K562 (cell line): ENCODE data around the gene TBX19. TPM values are rescaled to one million over a fixed set of nuclear protein-coding genes. Genes with fewer than 3 reads are reported as not detected.

Experiments
- ATAC-seq: fragments of 200-7000 bp; cut with Tn5 transposase; 3 replicates; pipeline ENCODE4 v1.9.1; 2020; ENCODE audit warnings: moderate library complexity
- BruUV-seq: library from RNA; stranded (reverse); fragments of 400-500 nt; replicated peaks from 2 replicates; lab custom pipeline; 2021; lab: Mats Ljungman, UMichigan
- CTCF ChIA-PET: fragments of 300-600 bp; formaldehyde crosslinking; extraction: SDS; loops from one replicate; lab custom pipeline; 2021; ENCODE audit warnings: low intra/inter-chr PET ratio; lab: Yijun Ruan, JAX
- POLR2A ChIA-PET: fragments of 300-600, 350-650 bp; sonication (Branson Sonifier 250); formaldehyde crosslinking; extraction: SDS; loops from one replicate; lab custom pipeline; 2021; ENCODE audit warnings: antibody characterized with exemption, inconsistent platforms; lab: Yijun Ruan, JAX
- DNase-seq, 4 experiments: peaks; one replicate each; pipeline versions ENCODE4 v3.0.0 to v3.0.0-alpha.2; 2011 to 2018; ENCODE audit warnings: low spot score in 3 of 4, mixed read lengths in 3 of 4; ENCODE audit errors: extremely low read depth in 1 of 4
- FAIRE-seq: peaks from 2 replicates; lab custom pipeline; 2011; peaks lifted over from hg19 to GRCh38; lab: Jason Lieb, UNC
- H2AFZ ChIP-seq: 2 replicates; pipeline ENCODE4 v1.6.0; 2011; ENCODE audit warnings: low read depth, low read length, control low read depth, inconsistent platforms
- H3K27ac ChIP-seq: fragments of 200-600 bp; 3 replicates; pipeline ENCODE4 v1.8.0; 2011; ENCODE audit warnings: low read depth, mild to moderate bottlenecking, control low read depth, inconsistent platforms, low read length, moderate library complexity, mixed read lengths; ENCODE audit errors: extremely low read depth
- H3K27me3 ChIP-seq, 2 experiments: fragments of 300-600 bp in 1 of 2; 2 replicates in 1 of 2; 3 replicates in 1 of 2; pipeline versions ENCODE4 v1.6.0 to v1.8.0; 2011; ENCODE audit warnings: inconsistent platforms in 2 of 2, low read length in 2 of 2, mild to moderate bottlenecking in 1 of 2, mixed read lengths in 1 of 2, moderate library complexity in 1 of 2; ENCODE audit not compliant: control insufficient read depth in 2 of 2, insufficient read depth in 2 of 2
- H3K36me3 ChIP-seq: fragments of 300-600 bp; 3 replicates; pipeline ENCODE4 v1.8.0; 2011; ENCODE audit warnings: mild to moderate bottlenecking, low read length, inconsistent platforms; ENCODE audit not compliant: control insufficient read depth, insufficient read depth
- H3K4me1 ChIP-seq, 2 experiments: fragments of 200-600 bp in 1 of 2; replicated peaks in 1 of 2; 2 replicates in 1 of 2; 3 replicates in 1 of 2; pipeline versions ENCODE4 v1.5.1 to v1.8.0; 2011; ENCODE audit warnings: inconsistent platforms in 2 of 2, low read length in 2 of 2, mild to moderate bottlenecking in 1 of 2, mixed read lengths in 1 of 2, moderate library complexity in 1 of 2; ENCODE audit not compliant: control insufficient read depth in 2 of 2, insufficient read depth in 2 of 2
- H3K4me2 ChIP-seq: 2 replicates; pipeline ENCODE4 v1.6.1; 2011; ENCODE audit warnings: low read length, control low read depth, inconsistent platforms, mixed read lengths; ENCODE audit not compliant: insufficient read depth
- H3K4me3 ChIP-seq: fragments of 200-600 bp; sonication (generic), shearing (Covaris generic); 2 replicates; pipeline ENCODE4 v1.5.1; 2016; ENCODE audit warnings: control low read depth, inconsistent platforms
- H3K79me2 ChIP-seq: fragments of 200-600 bp; 3 replicates; pipeline ENCODE4 v1.8.0; 2011; ENCODE audit warnings: low read length, inconsistent platforms; ENCODE audit not compliant: control insufficient read depth, insufficient read depth
- H3K9ac ChIP-seq, 2 experiments: 2 replicates each; pipeline versions ENCODE4 v1.6.0 to v1.6.1; 2011; ENCODE audit warnings: low read depth in 2 of 2, low read length in 2 of 2, control low read depth in 1 of 2, inconsistent platforms in 1 of 2, mild to moderate bottlenecking in 1 of 2, mixed read lengths in 1 of 2; ENCODE audit not compliant: insufficient read depth in 1 of 2
- H3K9me1 ChIP-seq: one replicate; pipeline ENCODE4 v1.6.0; 2011; ENCODE audit warnings: inconsistent platforms, mild to moderate bottlenecking, low read length, moderate library complexity; ENCODE audit not compliant: control insufficient read depth, insufficient read depth
- H3K9me3 ChIP-seq: replicated peaks from 2 replicates; pipeline ENCODE4 v1.5.1; 2011; ENCODE audit warnings: low read depth, low read length, inconsistent platforms; ENCODE audit not compliant: control insufficient read depth, insufficient read depth
- H4K20me1 ChIP-seq: replicated peaks from 2 replicates; pipeline ENCODE4 v1.6.1; 2011; ENCODE audit warnings: low read length, inconsistent platforms, mixed read lengths; ENCODE audit not compliant: control insufficient read depth, insufficient read depth
- ARID4B ChIP-seq: sonication (generic); formaldehyde crosslinking; IDR thresholded peaks from 2 replicates; pipeline ENCODE4 v1.8.0; 2022; ENCODE audit warnings: mild to moderate bottlenecking, missing genetic modification reagents
- EP400 ChIP-seq: fragments of 450-650 bp; IDR thresholded peaks from 2 replicates; pipeline ENCODE4 v1.6.1; 2017; ENCODE audit warnings: antibody characterized with exemption, mild to moderate bottlenecking, moderate library complexity
- GTF2B ChIP-seq: IDR thresholded peaks from 2 replicates; pipeline ENCODE4 v1.6.1; 2011; ENCODE audit not compliant: insufficient read length; ENCODE audit errors: extremely low read depth
- NFXL1 ChIP-seq: fragments of 450-650 bp; formaldehyde crosslinking; IDR thresholded peaks from 2 replicates; pipeline ENCODE4 v1.4.0; 2021; ENCODE audit warnings: mild to moderate bottlenecking
- RAD21 ChIP-seq, 2 experiments: fragments of 250-450 bp in 1 of 2; fragments of 450-650 bp in 1 of 2; sonication (Bioruptor Pico) in 1 of 2; formaldehyde crosslinking in 1 of 2; IDR thresholded peaks in 1 of 2; conservative IDR thresholded peaks in 1 of 2; 2 replicates each; pipeline versions ENCODE4 v1.4.0 to v1.8.0; 2020 to 2022; ENCODE audit warnings: mild to moderate bottlenecking in 2 of 2, moderate library complexity in 1 of 2
- SLC30A9 ChIP-seq: fragments of 250-450 bp; sonication (Bioruptor Pico); IDR thresholded peaks from 2 replicates; pipeline ENCODE4 v1.8.0; 2022; ENCODE audit warnings: mild to moderate bottlenecking, moderate library complexity
- STAT5A ChIP-seq: IDR thresholded peaks from 2 replicates; pipeline ENCODE4 v1.6.1; 2012; ENCODE audit warnings: low read length, inconsistent platforms, borderline replicate concordance
- ZNF134 ChIP-seq: fragments of 250-450 bp; sonication (Bioruptor Pico); conservative IDR thresholded peaks from 2 replicates; pipeline ENCODE4 v1.4.0; 2020
- ZNF609 ChIP-seq: sonication (generic); formaldehyde crosslinking; IDR thresholded peaks from 2 replicates; pipeline ENCODE4 v1.8.1; 2023; ENCODE audit warnings: missing genetic modification reagents, mild to moderate bottlenecking, borderline replicate concordance
- WGBS: fragments of 100-300 bp; shearing (Covaris generic); methylation state at CpG from one replicate; pipeline ENCODE4 v1.1.6; 2016; ENCODE audit warnings: low coverage, mixed read lengths; ENCODE audit not compliant: insufficient coverage; ENCODE audit errors: missing lambda C conversion rate; 5-methylcytosine and 5-hydroxymethylcytosine counted together
- in situ Hi-C: fragments of 300-500 bp; cut with MboI; formaldehyde crosslinking; loops from 4 replicates; pipeline ENCODE4 v1.15.0; 2018; ENCODE audit warnings: inconsistent platforms, mixed read lengths
- intact Hi-C: fragments of 100-400 bp; cut with micrococcal nuclease; formaldehyde crosslinking; loops from 2 replicates; pipeline ENCODE4 v1.14.2; 2022
- polyA plus RNA-seq, 8 experiments: library from polyadenylated mRNA; depleted of rRNA in 4 of 8; stranded (reverse) in 5 of 8; unstranded in 3 of 8; fragments of >200 nt; fragmentation: Nextera tagmentation in 2 of 8; fragmentation: Illumina TruSeq in 1 of 8; extraction: Ambion mirVana in 2 of 8; extraction: Trizol in 1 of 8; gene quantifications; 2 replicates each; pipeline versions ENCODE4 v1.2.1 to v1.2.3, GENCODE V29; 2011 to 2014; ENCODE audit warnings: inconsistent platforms in 1 of 8, missing spikeins in 1 of 8
- total RNA-seq, 7 experiments: library from RNA; depleted of rRNA in 6 of 7; stranded (reverse); fragments of >200 nt in 6 of 7; fragmentation: Illumina TruSeq in 2 of 7; extraction: Trizol in 2 of 7; gene quantifications; 2 replicates each; pipeline versions ENCODE4 v1.2.1 to v1.2.3, GENCODE V29; 2011 to 2021; ENCODE audit warnings: low replicate concordance in 1 of 7

TBX19 gene
- total and polyA plus RNA-seq, 9 of the 15 experiments (the other 6 are each of a cell fraction or from before 2014, with no cell fraction given), result 0.32 to 3.1 (median 0.95) TPM

GRCh38 chr1:168320800-168321450 is 40.2 kb downstream of the TBX19 start (continued):
- no peak for TF ChIP-seq ARID4B (CRISPR knock-in tag)
- peak; percentile 22; the same call in 1 of the 2 replicates for TF ChIP-seq STAT5A
- no peak for TF ChIP-seq GTF2B

- ATAC-seq, result peak; percentile 90
- TF ChIP-seq ZNF134 (CRISPR knock-in tag) (no peak), ZNF609 (CRISPR knock-in tag) (no peak), EP400 (0 out of 2 replicates have a peak, but pooled peaks have one; percentile 26), NFXL1 (CRISPR knock-in tag) (no peak), SLC30A9 (CRISPR knock-in tag) (no peak), RAD21 (CRISPR knock-in tag; conservative IDR thresholded peaks at IDR 0.05 in 1 of 2, IDR thresholded peaks at IDR 0.05 in 1 of 2) (peak; percentile 60 to 86)
Measured at GRCh38 chr1:168321945-168322344, 41.3 kb downstream of the TBX19 start.

More at GRCh38 chr1:168321945-168322344, 41.3 kb downstream of the TBX19 start:
- Histone ChIP-seq H3K9me1 (no peaks in the 10 kb centered on the region), H4K20me1 (no peaks in the 10 kb centered on the region), H3K36me3 (no peaks in the 10 kb centered on the region), H3K4me2 (no peak overlapping the region), H3K4me3 (no peak overlapping the region), H3K9me3 (no peaks in the 10 kb centered on the region), H2AFZ (no peak overlapping the region), H3K27ac (no peak overlapping the region), H3K79me2 (no peaks in the 10 kb centered on the region), H3K4me1 (peaks cover 0 to 9% of the 10 kb centered on the region in 2 experiments; a peak in 3 of 5 replicates), H3K27me3 (no peaks in the 10 kb centered on the region), H3K9ac (no peak overlapping the region)
- no TSS peak for BruUV-seq
- ChIA-PET POLR2A (interaction anchor here (0.7 to 1.2 kb wide), 3 partner anchors 21 to 35 kb away, joined by 3 to 4 read pairs (median 3); no protein-coding TSS in a partner anchor), CTCF (interaction anchor here (0.6 to 1.6 kb wide), 2 partner anchors 143 to 237 kb away, joined by 3 to 7 read pairs; partner anchors contain the start of gene TIPRL)
- intact Hi-C loops, result loop anchor here (1.0 to 2.0 kb wide), 4 partner anchors 87 to 237 kb away; no protein-coding TSS in a partner anchor
- 0% methylated on average over 1 of the region's 1 CpG for WGBS
- DNase-seq (peak in 3 of 4 experiments; percentile 32 to 57 (median 46)), FAIRE-seq (peak; percentile 67)
- in situ Hi-C loops, result no loop called here
